GM21825 (cell line): Measurements from ENCODE around the gene BRD9.

Experiments used
- ATAC-seq: cut with Tn5 transposase; IDR thresholded peaks from one replicate; pipeline ENCODE4 v1.9.1; 2021; ENCODE audit warnings: mild to moderate bottlenecking, moderate library complexity; ENCODE audit not compliant: unreplicated experiment

Gene BRD9

GRCh38 chr5:819078-819477 is 73.5 kb downstream of the BRD9 start:
- ATAC-seq, result no peak

- ATAC-seq, result no peak
Observed at GRCh38 chr5:816176-816575, 76.4 kb downstream of the BRD9 start.

GRCh38 chr5:815449-815848 is 77.2 kb downstream of the BRD9 start:
- no peak for ATAC-seq
